Measurements from ENCODE around the gene CD200R1L. TPM values are rescaled to one million over a fixed set of nuclear protein-coding genes. Genes with fewer than 3 reads are reported as not detected.

Gene CD200R1L
- total and polyA plus RNA-seq, 9 of the 15 experiments (the other 6 are each of a cell fraction or from before 2014, with no cell fraction given) = not detected

DNA sequence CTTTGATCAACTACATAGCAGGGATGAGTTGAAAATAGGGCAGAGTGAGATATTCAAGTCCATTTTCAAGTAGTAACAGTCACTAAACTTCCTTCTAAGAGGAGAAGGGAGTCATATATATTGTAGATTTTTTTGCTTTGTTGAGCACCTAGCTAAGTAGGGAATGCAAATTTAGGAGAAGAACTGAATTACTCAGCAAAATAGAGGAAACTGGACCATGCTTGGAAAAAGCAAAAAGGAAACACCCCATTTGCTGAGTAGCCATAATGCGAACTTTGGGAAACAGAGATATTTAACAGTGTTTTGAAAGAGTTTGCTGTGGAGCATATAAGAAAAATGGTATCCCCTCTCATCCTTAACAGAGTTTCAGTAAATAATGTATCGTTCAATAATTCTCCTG is 54.9 kb downstream of the CD200R1L start (continued):
- TF ChIP-seq, protein P1, sequence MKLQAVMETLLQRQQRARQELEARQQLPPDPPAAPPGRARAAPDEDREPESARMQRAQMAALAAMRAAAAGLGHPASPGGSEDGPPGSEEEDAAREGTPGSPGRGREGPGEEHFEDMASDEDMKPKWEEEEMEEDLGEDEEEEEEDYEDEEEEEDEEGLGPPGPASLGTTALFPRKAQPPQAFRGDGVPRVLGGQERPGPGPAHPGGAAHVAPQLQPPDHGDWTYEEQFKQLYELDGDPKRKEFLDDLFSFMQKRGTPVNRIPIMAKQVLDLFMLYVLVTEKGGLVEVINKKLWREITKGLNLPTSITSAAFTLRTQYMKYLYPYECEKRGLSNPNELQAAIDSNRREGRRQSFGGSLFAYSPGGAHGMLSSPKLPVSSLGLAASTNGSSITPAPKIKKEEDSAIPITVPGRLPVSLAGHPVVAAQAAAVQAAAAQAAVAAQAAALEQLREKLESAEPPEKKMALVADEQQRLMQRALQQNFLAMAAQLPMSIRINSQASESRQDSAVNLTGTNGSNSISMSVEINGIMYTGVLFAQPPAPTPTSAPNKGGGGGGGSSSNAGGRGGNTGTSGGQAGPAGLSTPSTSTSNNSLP (IDR thresholded peaks at IDR 0.05; ENCODE audit: borderline replicate concordance, low read depth, low read length) = no peak

DNA sequence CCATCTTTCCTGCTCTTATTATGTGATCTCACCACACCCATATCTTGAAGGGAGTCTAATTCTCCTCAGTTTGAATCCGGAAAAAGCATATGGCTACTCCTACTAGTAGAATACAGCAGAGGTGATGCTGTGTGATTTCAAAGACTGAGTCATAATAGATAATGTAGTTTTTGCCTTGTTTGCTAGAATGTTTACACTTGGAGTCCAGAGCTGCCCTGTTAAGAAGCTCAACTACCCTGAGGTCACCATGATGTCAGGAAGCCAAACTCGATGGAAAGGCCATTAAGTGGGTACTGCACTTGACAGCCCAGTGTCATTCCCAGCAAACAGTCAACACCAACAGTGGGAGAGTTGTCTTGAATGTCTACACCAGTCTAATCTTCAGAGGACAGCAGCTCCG is 56.9 kb downstream of the CD200R1L start:
- no TSS peak for BruUV-seq (replicated peaks)
- H3K79me2 ChIP-seq (ENCODE audit: control insufficient read depth, insufficient read depth, low read length) = no peaks in the 10 kb centered on the region
- intact Hi-C loops (cut with micrococcal nuclease) = no loop called here
- H3K27ac ChIP-seq (ENCODE audit: extremely low read depth, low read depth, low read length) = no peak overlapping the region
- ATAC-seq (no peak), FAIRE-seq (no peak), DNase-seq (ENCODE audit: extremely low read depth in 1 of 4, low spot score in 3 of 4) (peak in 1 of 4 experiments; percentile 19)
- H3K4me2 ChIP-seq (ENCODE audit: insufficient read depth, low read length) = no peak overlapping the region
- H2AFZ ChIP-seq (ENCODE audit: low read depth, low read length) = no peak overlapping the region
- POLR2A ChIA-PET = interaction anchor here (0.8 kb wide), 1 partner anchor 21 kb away, joined by 3 read pairs; no protein-coding TSS in a partner anchor
- H3K27me3 ChIP-seq (ENCODE audit: control insufficient read depth in 2 of 2, insufficient read depth in 2 of 2, low read length in 2 of 2) = no peaks in the 10 kb centered on the region
- no peaks in the 10 kb centered on the region for H3K36me3 ChIP-seq (ENCODE audit: control insufficient read depth, insufficient read depth, low read length)
- no peak overlapping the region for H3K9ac ChIP-seq (ENCODE audit: insufficient read depth in 1 of 2, low read depth in 2 of 2, low read length in 2 of 2)
- CTCF ChIA-PET (ENCODE audit: low intra/inter-chr PET ratio) = no interaction called here
- no peaks in the 10 kb centered on the region for H4K20me1 ChIP-seq (replicated peaks; ENCODE audit: control insufficient read depth, insufficient read depth, low read length)
- WGBS (ENCODE audit: insufficient coverage, low coverage, missing lambda C conversion rate) = 23% methylated on average over 3 of the region's 3 CpGs
- H3K9me3 ChIP-seq (replicated peaks; ENCODE audit: control insufficient read depth, insufficient read depth, low read depth, low read length) = no peaks in the 10 kb centered on the region; the same call in 1 of the 2 replicates
- H3K4me1 ChIP-seq (replicated peaks in 1 of 2; ENCODE audit: control insufficient read depth in 2 of 2, insufficient read depth in 2 of 2, low read length in 2 of 2) = peaks cover 0 to 31% of the 10 kb centered on the region in 2 experiments; a peak in 4 of 5 replicates
- in situ Hi-C loops (cut with MboI) = no loop called here
- H3K4me3 ChIP-seq = no peak overlapping the region
- no peaks in the 10 kb centered on the region for H3K9me1 ChIP-seq (ENCODE audit: control insufficient read depth, insufficient read depth, low read length)
- no peak for TF ChIP-seq NCOR1 (IDR thresholded peaks at IDR 0.05)
- TF ChIP-seq POLR2B (IDR thresholded peaks at IDR 0.05; ENCODE audit: low read depth, partially characterized antibody) = no peak
- peak; percentile 13; the same call in 1 of the 2 replicates for TF ChIP-seq TCF3 (CRISPR knock-in tag; IDR thresholded peaks at IDR 0.05)
- TF ChIP-seq SOX6 (IDR thresholded peaks at IDR 0.05) = no peak
- peak; percentile 49 for TF ChIP-seq FOSL1 (tag; conservative IDR thresholded peaks at IDR 0.05)
- no peak for TF ChIP-seq ZNF75A (CRISPR knock-in tag; IDR thresholded peaks at IDR 0.05)
- TF ChIP-seq SMC3 (conservative IDR thresholded peaks at IDR 0.05; ENCODE audit: insufficient read depth, low read depth, low read length) = no peak
- TF ChIP-seq GATAD2A (IDR thresholded peaks at IDR 0.05) = no peak
- no peak for TF ChIP-seq KAT8 (IDR thresholded peaks at IDR 0.05; ENCODE audit: low read depth)
- no peak for TF ChIP-seq ZBTB17 (CRISPR knock-in tag; IDR thresholded peaks at IDR 0.05)
- no peak for TF ChIP-seq MYNN (IDR thresholded peaks at IDR 0.05)
- TF ChIP-seq MYNN (CRISPR knock-in tag; IDR thresholded peaks at IDR 0.05) = no peak
- 0 out of 2 replicates have a peak, but pooled peaks have one; percentile 32 for TF ChIP-seq ZKSCAN8 (CRISPR knock-in tag; IDR thresholded peaks at IDR 0.05)
- no peak for TF ChIP-seq PHB2 (IDR thresholded peaks at IDR 0.05; ENCODE audit: low read depth)
- no peak for TF ChIP-seq ZFX (CRISPR knock-in tag; IDR thresholded peaks at IDR 0.05)
- TF ChIP-seq, protein P2, sequence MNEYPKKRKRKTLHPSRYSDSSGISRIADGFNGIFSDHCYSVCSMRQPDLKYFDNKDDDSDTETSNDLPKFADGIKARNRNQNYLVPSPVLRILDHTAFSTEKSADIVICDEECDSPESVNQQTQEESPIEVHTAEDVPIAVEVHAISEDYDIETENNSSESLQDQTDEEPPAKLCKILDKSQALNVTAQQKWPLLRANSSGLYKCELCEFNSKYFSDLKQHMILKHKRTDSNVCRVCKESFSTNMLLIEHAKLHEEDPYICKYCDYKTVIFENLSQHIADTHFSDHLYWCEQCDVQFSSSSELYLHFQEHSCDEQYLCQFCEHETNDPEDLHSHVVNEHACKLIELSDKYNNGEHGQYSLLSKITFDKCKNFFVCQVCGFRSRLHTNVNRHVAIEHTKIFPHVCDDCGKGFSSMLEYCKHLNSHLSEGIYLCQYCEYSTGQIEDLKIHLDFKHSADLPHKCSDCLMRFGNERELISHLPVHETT (CRISPR knock-in tag; conservative IDR thresholded peaks at IDR 0.05 in 1 of 2, IDR thresholded peaks at IDR 0.05 in 1 of 2) = no peak
- TF ChIP-seq, protein P3, sequence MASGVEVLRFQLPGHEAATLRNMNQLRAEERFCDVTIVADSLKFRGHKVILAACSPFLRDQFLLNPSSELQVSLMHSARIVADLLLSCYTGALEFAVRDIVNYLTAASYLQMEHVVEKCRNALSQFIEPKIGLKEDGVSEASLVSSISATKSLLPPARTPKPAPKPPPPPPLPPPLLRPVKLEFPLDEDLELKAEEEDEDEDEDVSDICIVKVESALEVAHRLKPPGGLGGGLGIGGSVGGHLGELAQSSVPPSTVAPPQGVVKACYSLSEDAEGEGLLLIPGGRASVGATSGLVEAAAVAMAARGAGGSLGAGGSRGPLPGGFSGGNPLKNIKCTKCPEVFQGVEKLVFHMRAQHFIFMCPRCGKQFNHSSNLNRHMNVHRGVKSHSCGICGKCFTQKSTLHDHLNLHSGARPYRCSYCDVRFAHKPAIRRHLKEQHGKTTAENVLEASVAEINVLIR (CRISPR knock-in tag; IDR thresholded peaks at IDR 0.05) = no peak
- no peak for TF ChIP-seq ZNF316 (IDR thresholded peaks at IDR 0.05)
- no peak for TF ChIP-seq SUPT5H (IDR thresholded peaks at IDR 0.05)
- no peak for TF ChIP-seq SLC30A9 (CRISPR knock-in tag; IDR thresholded peaks at IDR 0.05)
